HG02588 (cell line): Measurements from ENCODE around the gene BRCC3.
"Not testable (repeated sequence)": the region's sequence is repeated elsewhere in the genome, so short reads cannot be mapped to it uniquely, and the experiment has no call there.

Source experiments
- ATAC-seq: cut with Tn5 transposase; IDR thresholded peaks from one replicate; pipeline ENCODE4 v1.9.1; 2021; ENCODE audit warnings: mild to moderate bottlenecking, moderate library complexity; ENCODE audit not compliant: unreplicated experiment

Gene BRCC3

DNA sequence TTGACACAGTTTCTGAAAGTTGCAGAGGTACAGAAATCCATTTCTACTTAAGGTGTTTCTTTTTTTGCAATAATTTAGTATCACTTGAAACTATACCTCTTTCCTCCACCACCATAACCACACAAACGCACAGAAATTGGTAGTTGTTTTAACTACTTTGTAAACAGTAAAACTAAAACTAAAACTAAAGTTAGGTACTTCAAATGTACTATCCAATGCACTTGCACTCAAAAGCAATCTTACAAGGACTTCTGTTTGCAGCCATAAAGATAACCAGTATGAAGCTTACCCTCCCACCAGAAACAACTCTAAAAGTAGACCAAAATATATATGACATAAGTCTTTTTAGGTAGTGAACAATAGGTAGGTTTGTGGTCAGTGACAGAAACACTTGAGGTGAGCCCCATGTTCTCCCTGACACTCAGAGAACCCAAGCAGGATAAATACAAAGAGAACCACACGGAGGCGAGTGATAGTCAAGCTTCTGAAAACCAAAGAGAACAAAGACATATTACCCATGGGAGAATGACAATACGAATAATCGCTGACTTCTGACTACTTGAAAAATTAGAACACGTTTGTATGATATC, 72.7 kb downstream of the BRCC3 start:
- no peak for ATAC-seq

DNA sequence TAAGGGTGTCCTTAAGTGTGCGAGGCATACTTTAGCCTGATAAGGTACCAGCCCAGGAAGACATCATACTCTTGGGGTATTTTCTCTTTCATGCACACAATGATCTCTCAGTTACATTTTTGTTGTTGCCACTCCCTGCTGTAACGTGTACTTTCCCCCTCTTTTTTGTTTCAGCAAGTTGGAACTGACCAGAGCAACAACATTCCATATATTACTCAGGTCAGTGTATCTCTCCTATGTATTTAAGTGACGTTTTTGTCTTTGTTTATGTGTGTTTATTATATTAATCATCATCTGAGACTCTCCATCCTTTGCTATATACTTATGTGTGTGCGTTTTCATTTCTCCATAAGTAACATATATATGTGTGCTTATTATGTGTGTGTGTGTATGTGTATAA, 73.6 kb downstream of the BRCC3 start:
- ATAC-seq = no peak

- not testable (repeated sequence) for ATAC-seq
Observed at GRCh38 chrX:155147612-155148011, 76.3 kb downstream of the BRCC3 start.

DNA sequence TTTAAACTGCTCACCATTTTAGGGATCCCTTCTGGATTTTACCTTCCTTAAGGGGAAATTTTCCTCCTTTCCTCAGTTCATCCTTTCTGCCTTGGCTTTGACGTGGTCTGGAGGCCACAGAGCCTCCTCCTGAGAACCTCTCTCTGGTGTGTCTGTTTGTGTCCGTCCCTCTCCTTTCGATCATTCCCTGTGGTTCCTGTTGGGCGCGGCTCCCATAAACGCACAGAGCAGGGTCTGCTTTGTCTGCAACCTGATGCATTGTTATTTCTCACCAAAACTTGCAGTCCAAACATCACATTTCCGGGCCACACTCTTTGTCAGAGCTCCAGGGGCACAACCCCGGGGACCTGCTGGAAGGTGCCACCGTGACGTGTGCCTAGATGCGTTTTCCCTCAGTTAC, 76.9 kb downstream of the BRCC3 start:
- not testable (repeated sequence) for ATAC-seq

DNA sequence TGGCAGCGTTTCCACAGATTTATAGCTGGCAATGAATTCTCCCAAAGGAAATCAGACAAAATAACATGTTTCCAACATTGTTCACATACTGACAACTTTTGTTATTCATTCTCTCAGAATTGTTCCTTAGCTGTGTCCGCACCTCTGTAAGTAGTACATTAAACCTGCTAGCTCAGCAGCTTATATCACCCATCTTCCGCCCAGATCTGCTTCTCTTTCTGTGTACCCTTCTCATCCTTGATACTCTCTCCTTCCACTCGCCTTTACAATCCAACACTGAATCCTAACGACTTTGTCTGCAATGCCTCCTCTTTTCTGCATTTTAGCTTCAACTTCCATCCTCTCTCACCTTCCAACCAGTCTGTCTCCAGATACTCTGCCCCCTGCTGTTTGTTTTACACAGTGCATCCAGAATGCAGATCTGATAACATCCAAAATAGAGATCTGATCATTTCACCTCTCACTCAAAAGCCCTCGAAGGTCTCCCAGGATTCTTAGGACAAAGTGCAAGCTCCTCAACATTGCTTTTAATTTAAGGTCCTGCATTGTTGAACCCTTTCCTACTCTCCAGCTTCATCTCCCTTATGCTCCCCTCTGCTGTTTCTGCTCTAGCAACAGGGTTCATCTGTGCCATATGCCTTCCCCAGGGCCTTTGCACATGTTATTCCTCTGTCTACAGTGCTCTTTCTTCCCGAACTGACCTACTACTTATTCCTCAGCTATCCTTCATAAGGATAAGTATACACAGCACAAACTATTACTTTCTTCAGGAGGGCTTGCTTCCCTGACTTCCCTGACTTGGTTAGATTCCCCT, 77.6 kb downstream of the BRCC3 start:
- no peak for ATAC-seq

DNA sequence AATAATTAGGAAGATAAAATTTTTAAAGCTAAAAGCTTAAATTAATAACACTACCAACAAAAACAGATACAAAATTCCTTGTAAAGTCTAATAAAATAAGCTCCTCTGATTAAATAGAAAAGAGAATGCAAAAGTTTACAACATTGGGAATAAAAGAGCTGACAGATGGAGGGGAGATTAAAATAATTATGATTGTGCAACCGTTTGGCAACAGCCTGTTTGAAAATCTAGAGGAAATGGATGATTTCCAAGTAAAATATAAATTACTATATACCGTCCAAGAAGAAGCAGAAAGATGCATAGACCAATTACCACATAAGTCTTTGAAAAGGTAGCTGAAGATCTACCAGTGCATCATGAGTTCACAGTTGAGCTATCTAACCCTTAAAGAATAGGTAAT, 98.6 kb downstream of the BRCC3 start:
- ATAC-seq = no peak
